ENCODE data around the gene AIRE. TPM values are rescaled to one million over a fixed set of nuclear protein-coding genes. Genes with fewer than 3 reads are reported as not detected.

The AIRE gene
- total RNA-seq, 1 donor from 2014 or later: not detected

- H3K9me3 Mint-ChIP-seq (ENCODE audit: unreplicated experiment): no peaks in the 10 kb centered on the region
- no peaks in the 10 kb centered on the region for H3K4me1 Mint-ChIP-seq (ENCODE audit: unreplicated experiment)
- no peak for TF ChIP-seq CTCF (IDR thresholded peaks at IDR 0.05)
- no peak overlapping the region for H3K4me3 Mint-ChIP-seq (ENCODE audit: unreplicated experiment)
- H3K27me3 Mint-ChIP-seq (ENCODE audit: unreplicated experiment): no peaks in the 10 kb centered on the region
- peaks cover 3% of the 10 kb centered on the region for H3K36me3 Mint-ChIP-seq (ENCODE audit: unreplicated experiment)
- H3K27ac Mint-ChIP-seq (ENCODE audit: unreplicated experiment): no peak overlapping the region
- DNase-seq (ENCODE audit: extremely low spot score, unreplicated experiment): no peak
These were observed 40.0 kb downstream of the AIRE start for GRCh38 chr21:44325386-44326271.

- Mint-ChIP-seq H3K27ac (ENCODE audit: unreplicated experiment) (no peak overlapping the region), H3K36me3 (ENCODE audit: unreplicated experiment) (peaks cover 3% of the 10 kb centered on the region), H3K27me3 (ENCODE audit: unreplicated experiment) (no peaks in the 10 kb centered on the region), H3K4me1 (ENCODE audit: unreplicated experiment) (no peaks in the 10 kb centered on the region), H3K4me3 (ENCODE audit: unreplicated experiment) (no peak overlapping the region), H3K9me3 (ENCODE audit: unreplicated experiment) (no peaks in the 10 kb centered on the region)
- TF ChIP-seq CTCF (IDR thresholded peaks at IDR 0.05): no peak
- no peak for DNase-seq (ENCODE audit: extremely low spot score, unreplicated experiment)
These were observed 40.6 kb downstream of the AIRE start for GRCh38 chr21:44326272-44326647.

GRCh38 chr21:44326716-44327602, 41.3 kb downstream of the AIRE start:
- Mint-ChIP-seq H3K9me3 (ENCODE audit: unreplicated experiment) (no peaks in the 10 kb centered on the region), H3K27me3 (ENCODE audit: unreplicated experiment) (no peaks in the 10 kb centered on the region), H3K4me1 (ENCODE audit: unreplicated experiment) (no peaks in the 10 kb centered on the region), H3K4me3 (ENCODE audit: unreplicated experiment) (no peak overlapping the region), H3K36me3 (ENCODE audit: unreplicated experiment) (peaks cover 3% of the 10 kb centered on the region), H3K27ac (ENCODE audit: unreplicated experiment) (no peak overlapping the region)
- TF ChIP-seq CTCF (IDR thresholded peaks at IDR 0.05): no peak
- DNase-seq (ENCODE audit: extremely low spot score, unreplicated experiment): no peak

- Mint-ChIP-seq H3K4me1 (ENCODE audit: unreplicated experiment) (no peaks in the 10 kb centered on the region), H3K27me3 (ENCODE audit: unreplicated experiment) (no peaks in the 10 kb centered on the region), H3K9me3 (ENCODE audit: unreplicated experiment) (no peaks in the 10 kb centered on the region), H3K4me3 (ENCODE audit: unreplicated experiment) (no peak overlapping the region), H3K36me3 (ENCODE audit: unreplicated experiment) (peaks cover 3% of the 10 kb centered on the region), H3K27ac (ENCODE audit: unreplicated experiment) (no peak overlapping the region)
- no peak for TF ChIP-seq CTCF (IDR thresholded peaks at IDR 0.05)
- no peak for DNase-seq (ENCODE audit: extremely low spot score, unreplicated experiment)
These were observed 41.9 kb downstream of the AIRE start for GRCh38 chr21:44327603-44327974.
